Femur (tissue), 1 donor: ENCODE measurements around the gene BNC1.
"Not testable (repeated sequence)": the region's sequence is repeated elsewhere in the genome, so short reads cannot be mapped to it uniquely, and the experiment has no call there.

Experiments used
- DNase-seq: peaks from one replicate; pipeline ENCODE4 v3.0.0-alpha.2; 2017

The BNC1 gene

DNA sequence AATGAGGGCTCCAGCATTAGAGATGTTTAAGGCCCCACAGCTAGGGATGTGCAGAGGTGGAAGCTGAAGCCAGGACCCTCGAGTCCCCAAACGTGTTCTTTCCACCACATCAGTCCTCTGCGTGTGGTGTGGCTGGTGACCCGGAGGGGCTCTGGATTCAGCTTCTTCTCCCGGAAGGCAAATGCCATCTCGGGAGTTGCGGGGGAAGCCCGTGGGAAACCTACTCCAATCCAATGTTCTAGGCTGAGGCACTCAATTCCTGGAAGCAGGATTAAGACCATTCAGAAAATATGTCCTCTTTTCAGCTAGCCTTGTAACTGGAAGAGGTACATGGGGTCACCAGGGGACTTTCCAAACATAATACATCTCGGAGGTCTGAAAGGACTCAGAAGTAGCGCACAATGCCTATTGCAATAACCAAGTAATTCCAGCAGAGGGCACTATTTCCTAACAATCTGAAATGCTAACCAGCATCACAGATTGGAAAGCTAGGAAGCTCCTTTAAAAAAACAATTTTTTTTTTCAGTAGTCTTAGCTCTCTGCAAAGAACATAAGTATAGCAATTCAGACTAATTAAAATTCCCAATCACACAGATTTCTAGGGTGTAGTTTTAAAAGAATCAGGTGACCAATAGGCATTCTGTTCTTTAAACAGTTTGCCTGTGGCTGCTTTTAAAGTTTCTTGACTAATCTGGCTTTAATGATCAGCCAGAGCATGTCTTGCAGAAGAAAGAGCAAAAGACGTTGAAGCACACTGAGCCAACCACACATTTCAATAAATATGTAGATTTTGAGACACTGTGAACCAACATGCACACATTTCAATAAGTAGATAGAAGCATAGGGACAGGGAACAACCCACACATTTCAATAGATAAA lies 36.1 kb downstream of the BNC1 start:
- peak; percentile 25 for DNase-seq

DNA sequence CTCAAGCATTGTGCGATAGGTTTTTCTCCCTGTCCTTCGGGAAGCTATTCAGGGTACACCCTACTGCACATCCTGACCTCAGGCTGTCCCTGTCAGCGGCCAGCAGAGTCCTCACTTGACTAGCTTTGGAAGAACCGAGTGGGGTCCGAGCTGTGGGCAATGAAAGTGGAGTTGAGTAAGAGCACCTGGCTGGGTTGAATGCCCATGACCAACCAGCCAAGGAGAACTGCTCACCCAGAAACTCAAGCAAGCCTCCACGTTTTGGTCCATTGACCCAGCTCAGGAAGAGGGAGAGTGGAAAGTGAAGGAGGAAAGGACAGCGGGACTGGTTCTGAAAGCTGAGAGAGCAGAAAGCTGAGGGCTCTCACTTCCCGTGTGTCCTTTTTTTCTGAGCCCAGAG lies 40.8 kb downstream of the BNC1 start:
- DNase-seq: no peak

DNA sequence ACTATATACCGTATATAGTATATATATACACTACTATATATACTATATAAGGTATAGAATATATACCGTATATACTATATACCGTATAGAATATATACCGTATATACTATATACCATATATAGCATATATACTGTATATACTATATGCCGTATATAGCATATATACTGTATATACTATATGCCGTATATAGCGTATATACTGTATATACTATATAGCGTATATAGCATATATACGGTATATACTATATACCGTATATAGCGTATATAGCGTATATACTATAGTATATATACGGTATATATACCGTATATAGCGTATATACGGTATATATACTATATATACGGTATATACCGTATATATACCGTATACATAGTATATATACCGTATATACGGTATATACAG lies 54.2 kb downstream of the BNC1 start:
- no peak for DNase-seq

DNA sequence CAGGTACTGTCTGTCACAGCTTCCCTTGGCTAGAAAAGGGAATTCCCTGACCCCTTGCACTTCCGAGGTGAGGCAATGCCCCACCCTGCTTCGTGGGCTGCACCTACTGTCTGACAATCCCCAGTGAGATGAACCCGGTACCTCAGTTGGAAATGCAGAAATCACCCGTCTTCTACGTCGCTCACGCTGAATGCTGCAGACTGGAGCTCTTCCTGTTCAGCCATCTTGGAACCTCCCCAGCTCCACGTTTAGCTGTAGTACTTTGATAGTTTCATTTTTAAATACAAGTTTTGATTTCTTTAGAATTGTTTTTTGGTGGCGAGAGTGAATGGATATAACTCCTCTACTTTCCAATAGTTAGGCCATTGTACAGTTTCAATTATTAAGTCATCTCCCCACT lies 59.0 kb downstream of the BNC1 start:
- no peak for DNase-seq

DNA sequence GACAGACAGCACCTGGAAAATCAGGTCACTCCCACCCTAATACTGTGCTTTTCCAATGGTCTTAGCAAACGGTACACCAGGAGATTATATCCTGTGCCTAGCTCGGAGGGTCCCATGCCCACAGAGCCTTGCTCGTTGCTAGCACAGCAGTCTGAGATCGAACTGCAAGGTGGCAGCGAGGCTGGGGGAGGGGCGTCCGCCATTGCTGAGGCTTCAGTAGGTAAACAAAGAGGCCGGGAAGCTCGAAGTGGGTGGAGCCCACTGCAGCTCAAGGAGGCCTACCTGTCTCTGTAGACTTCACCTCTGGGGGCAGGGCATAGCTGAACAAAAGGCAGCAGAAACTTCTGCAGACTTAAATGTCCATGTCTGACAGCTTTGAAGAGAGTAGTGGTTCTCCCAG lies 62.7 kb downstream of the BNC1 start:
- DNase-seq: not testable (repeated sequence)

DNA sequence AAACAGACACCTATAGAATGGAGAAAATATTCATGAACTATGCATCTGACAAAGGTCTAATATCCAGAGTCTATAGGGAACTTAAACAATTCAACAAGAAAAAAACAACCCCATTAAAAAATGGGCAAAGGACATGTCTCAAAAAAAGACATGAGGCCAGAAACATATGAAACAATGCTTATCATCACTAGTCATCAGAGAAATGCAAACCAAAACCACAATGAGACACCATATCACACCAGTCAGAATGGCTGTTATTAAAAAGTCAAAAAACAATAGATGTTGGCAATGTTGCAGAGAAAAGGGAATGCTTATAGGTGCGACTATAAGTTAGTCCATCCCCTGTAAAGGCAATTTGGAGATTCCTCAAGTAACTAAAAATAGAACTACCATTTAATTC lies 65.4 kb downstream of the BNC1 start:
- DNase-seq: no peak

DNA sequence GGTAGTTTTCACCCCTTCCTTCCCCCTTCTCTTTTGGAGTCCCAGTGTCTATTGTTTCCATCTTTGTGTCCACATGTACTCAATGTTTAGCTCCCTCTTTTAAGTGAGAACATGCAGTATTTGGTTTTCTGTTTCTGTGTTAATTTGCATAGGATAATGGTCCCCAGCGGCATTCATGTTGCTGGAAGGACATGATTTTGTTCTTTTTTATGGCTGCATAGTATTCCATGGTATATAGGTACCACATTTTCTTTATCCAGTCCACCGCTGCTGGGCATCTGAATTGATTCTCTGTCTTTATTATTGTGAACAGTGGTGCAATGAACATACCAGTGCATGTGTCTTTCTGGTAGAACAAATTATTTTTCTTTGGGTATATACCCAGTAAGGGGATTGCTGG lies 69.2 kb downstream of the BNC1 start:
- no peak for DNase-seq

DNA sequence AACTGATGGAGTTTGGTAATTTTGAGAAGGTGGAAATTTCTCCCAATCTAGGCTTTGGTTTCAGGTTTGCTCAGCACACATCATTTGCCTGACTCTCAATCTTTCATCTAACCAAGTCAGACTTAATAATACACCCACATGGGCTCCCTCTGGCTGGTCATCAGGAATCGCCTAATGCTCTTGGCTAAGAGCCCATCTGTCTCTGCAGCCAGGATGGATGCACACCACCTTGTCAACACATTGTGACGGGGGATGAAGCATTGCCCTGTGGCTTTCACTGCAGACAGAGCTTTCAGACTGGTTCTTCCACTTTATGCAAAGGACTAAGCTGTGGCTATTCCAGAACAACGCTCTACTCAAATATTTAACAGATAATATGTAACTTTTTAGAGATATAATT lies 73.8 kb downstream of the BNC1 start:
- DNase-seq: peak; percentile 19

DNA sequence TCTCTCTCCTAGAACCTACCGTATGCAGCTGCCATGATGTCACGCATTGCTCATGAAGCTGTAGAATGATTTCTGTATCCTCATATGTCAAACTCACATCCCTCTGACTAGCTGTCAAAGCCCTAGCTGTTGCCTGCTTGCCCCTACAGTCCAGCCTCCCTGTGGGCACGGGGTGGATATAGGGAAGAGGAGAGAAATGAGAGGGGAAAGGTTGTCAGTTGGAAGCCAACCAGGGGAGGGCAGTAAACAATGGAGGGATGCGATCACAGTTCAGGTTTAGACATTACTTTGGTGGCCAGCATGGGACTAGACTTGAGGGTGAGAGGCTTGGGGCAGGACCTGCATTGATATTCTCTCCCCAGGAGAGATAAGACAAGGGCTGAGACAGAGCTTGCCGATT lies 75.1 kb downstream of the BNC1 start:
- no peak for DNase-seq

DNA sequence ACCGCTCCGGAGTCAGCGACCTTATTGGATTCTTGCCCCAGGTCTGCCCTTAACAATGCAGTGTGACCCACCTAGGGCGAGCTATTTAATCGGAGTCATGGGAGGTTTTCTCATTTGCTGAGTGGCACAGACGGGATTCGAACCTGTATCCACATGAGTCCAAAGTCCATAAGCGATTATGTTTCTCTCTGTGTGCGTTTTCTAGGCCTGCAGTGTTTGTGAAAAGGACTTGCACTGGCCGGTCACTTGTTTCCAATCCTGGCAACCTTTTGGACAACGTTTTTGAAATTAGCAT lies 76.2 kb downstream of the BNC1 start:
- no peak for DNase-seq

DNA sequence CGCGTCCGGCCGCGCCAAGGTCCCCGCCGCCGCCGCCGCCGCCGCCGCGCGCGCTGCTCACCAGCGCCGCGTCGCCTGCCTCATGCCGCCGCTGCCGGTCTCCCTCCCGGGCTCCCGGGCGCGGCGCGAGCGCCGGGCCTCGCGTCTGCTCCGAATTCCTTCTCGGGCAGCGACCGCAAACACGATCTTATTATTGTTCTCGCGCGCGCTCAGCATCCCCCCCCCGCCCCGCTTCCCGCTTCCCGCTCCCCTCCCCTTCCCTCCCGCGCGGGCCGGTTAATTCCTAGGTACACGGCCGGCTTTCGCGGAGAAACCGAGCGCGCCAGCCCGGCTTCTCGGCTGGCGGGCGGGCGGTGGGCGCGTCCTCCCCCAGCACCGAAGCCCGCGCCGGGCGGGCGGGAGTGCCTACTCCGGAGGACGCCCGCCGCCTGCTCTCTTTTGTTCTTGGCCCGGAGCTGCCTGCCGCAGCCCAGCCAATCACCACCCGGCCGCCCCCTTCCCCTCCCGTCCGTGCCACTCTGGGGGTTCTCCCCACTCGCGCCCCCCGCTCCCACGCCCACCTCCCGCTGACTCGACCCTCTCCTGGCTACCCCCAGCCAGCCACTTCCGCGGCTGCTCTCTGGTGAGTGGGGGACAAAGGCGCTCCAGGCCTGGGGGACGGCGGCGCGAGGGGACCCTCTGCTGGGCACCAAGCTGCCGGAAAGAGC lies 76.7 kb downstream of the BNC1 start, which contains the start of gene HDGFL3:
Gene HDGFL3 (minus strand): TSS at position 164 of the 707 bp plus-strand sequence. CDS start 409 bp downstream, outside the sequence.
- DNase-seq: peak; percentile 85

DNA sequence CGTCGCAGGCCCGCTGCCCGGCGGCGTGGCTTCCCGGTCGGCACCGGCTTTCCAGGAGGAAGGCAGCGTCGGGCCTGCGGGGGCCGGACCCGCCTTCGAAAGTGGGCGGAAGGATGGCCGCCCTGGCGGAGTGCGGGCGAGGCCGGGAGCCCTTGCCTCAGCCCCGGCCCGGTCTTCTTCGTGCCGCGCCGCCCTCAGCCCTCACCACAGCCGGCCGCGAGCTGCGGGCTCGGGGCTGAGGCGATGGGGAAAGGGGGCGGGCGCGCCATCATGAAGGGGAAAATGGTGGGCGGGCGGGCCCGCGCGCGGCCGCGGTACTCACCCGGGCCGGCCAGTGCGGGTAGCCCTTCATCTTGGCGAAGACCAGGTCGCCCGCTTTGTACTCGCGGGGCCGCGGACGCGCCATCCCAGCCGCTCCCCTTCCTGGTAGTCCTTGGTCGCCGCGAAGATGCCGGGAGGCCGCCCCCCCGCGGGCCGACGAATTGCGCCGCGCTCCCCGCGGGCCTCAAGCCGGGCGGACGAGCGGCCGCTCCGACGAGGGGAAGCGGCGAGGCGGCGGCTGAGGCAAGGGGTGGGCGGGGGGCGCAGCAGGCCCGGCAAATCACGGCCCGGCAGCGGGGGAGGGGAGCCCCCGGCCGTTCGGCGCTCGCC lies 77.3 kb downstream of the BNC1 start:
- DNase-seq: peak; percentile 67

DNA sequence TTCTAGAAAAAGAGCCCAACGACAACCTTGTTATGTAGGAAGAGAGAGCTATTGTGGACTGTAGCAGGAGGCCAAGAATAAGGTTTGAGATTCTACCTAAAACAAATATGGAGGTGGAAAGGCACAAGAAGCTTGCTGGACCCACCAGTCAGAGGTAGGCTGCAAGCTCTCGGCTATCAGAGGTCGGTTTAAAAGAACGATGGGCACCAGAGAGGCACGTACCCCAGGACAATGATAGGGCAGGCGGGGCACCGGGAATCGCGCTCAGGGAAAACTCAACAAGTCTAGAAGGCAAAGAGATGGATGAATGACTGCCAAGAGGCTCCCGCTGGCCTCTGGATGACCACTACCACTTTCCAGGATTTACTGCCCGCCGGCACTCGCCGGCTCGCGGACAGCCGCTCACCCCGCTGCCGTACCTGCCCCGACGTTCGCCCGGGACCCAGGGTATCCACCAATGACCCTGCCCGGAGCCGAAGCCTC lies 77.9 kb downstream of the BNC1 start:
- DNase-seq: peak; percentile 53
